Measurements from ENCODE around the gene MLXIP.

- TF ChIP-seq EP300 (IDR thresholded peaks at IDR 0.05) (no peak), POLR2A (IDR thresholded peaks at IDR 0.05) (no peak), CTCF (IDR thresholded peaks at IDR 0.05) (no peak)
Measured at GRCh38 chr12:122079532-122080081, 1.1 kb downstream of the MLXIP start.
